ENCODE results near the gene SLC35A1.

GRCh38 chr6:87501809-87502572 lies 29.2 kb downstream of the SLC35A1 start:
- TF ChIP-seq, protein P1, sequence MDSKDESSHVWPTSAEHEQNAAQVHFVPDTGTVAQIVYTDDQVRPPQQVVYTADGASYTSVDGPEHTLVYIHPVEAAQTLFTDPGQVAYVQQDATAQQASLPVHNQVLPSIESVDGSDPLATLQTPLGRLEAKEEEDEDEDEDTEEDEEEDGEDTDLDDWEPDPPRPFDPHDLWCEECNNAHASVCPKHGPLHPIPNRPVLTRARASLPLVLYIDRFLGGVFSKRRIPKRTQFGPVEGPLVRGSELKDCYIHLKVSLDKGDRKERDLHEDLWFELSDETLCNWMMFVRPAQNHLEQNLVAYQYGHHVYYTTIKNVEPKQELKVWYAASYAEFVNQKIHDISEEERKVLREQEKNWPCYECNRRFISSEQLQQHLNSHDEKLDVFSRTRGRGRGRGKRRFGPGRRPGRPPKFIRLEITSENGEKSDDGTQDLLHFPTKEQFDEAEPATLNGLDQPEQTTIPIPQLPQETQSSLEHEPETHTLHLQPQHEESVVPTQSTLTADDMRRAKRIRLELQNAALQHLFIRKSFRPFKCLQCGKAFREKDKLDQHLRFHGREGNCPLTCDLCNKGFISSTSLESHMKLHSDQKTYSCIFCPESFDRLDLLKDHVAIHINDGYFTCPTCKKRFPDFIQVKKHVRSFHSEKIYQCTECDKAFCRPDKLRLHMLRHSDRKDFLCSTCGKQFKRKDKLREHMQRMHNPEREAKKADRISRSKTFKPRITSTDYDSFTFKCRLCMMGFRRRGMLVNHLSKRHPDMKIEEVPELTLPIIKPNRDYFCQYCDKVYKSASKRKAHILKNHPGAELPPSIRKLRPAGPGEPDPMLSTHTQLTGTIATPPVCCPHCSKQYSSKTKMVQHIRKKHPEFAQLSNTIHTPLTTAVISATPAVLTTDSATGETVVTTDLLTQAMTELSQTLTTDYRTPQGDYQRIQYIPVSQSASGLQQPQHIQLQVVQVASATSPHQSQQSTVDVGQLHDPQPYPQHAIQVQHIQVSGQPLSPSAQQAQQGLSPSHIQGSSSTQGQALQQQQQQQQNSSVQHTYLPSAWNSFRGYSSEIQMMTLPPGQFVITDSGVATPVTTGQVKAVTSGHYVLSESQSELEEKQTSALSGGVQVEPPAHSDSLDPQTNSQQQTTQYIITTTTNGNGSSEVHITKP (tag by site-specific recombination; IDR thresholded peaks at IDR 0.05) = no peak
- TF ChIP-seq GLI2 (tag by site-specific recombination; IDR thresholded peaks at IDR 0.05; ENCODE audit: borderline replicate concordance, low read depth) = no peak
- TF ChIP-seq, protein P2, sequence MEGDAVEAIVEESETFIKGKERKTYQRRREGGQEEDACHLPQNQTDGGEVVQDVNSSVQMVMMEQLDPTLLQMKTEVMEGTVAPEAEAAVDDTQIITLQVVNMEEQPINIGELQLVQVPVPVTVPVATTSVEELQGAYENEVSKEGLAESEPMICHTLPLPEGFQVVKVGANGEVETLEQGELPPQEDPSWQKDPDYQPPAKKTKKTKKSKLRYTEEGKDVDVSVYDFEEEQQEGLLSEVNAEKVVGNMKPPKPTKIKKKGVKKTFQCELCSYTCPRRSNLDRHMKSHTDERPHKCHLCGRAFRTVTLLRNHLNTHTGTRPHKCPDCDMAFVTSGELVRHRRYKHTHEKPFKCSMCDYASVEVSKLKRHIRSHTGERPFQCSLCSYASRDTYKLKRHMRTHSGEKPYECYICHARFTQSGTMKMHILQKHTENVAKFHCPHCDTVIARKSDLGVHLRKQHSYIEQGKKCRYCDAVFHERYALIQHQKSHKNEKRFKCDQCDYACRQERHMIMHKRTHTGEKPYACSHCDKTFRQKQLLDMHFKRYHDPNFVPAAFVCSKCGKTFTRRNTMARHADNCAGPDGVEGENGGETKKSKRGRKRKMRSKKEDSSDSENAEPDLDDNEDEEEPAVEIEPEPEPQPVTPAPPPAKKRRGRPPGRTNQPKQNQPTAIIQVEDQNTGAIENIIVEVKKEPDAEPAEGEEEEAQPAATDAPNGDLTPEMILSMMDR (tag by site-specific recombination; IDR thresholded peaks at IDR 0.05) = no peak
- no peak for TF ChIP-seq ZNF23 (tag by site-specific recombination; IDR thresholded peaks at IDR 0.05; ENCODE audit: borderline replicate concordance)
- TF ChIP-seq KLF10 (tag by site-specific recombination; IDR thresholded peaks at IDR 0.05) = no peak
